A549 treated with ZK216348 at 1 μM for 4 hours (cell line): ENCODE results near the gene SLC37A2. TPM values are rescaled to one million over a fixed set of nuclear protein-coding genes. Genes with fewer than 3 reads are reported as not detected.

Source experiments
- total RNA-seq: library from RNA; stranded (reverse); fragments of 200-300 nt; extraction: Qiagen RNA extraction; gene quantifications from 5 replicates; pipeline ENCODE4 v1.2.3, GENCODE V29; 2022; ENCODE audit warnings: low read depth

Gene SLC37A2
- total RNA-seq, result 0.06 to 0.14 TPM (median 0.08 TPM) in 4 of 5 replicates, not detected in the other

DNA sequence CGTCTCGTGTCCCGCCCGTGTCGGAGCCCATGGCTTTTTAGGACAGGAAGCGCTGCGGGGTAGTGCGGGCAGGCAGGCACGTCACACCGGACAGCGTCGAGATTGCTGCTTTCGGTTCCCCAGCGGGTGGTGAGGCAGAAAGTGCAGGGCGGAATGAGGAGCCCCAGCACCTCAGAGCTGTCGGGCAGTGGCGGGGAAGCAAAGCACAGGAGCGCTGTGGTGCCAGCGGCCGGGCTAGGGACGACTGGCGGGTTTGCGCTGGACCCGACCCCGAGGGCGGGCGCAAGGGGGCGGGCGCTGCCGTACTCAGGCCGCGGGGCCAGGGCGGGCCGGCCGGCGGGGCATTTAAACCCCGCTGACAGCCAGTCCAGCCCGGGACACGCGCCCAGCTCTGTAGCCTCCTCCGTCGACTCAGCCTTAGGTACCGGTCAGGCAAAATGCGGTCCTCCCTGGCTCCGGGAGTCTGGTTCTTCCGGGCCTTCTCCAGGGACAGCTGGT, at the start of gene SLC37A2:
Gene SLC37A2, plus strand, starts transcription at position 375 of the 498 bp plus-strand sequence. Its CDS starts 63 bp downstream, at position 438.

DNA sequence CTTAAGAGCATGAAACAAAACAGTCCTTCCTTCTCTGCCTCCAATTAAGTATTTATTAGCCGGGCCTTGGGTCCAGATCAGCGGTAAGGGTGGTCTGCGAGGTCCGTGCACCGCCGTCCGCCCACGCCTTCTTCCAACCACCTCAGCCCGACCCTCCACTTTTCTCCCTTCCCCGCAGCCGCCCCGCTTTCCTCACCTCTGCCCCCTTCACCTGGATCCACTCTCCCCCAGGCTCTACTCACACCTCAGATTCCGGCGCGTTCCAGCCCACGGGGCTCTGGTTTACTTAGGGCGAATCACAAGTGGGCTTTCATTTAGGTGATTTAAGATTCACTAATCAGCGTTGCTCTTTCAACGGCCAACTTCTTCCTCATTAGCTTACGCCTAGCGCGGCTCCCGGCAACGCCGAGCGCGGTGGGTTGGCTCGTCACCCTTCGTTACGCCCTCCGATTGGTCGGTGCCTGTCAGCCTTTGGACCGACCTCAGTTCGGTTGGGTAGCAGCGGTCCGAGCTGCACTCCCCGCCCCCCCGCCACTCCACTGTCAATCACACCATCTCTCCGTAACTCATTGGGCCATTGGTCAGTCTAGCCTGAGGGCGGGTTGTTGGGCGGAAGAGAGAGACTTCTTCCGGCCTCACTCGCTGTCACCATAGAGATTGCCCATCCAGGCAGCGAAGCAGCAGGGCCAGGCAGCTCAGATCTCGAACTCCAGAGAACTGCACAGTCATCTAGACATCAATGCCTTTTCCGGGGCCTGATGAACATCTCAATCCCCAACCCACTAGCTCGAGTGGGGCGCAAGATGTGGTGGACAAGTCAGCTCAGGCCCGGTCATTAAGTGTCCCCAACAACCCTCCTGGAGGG, 48.5 kb downstream of the SLC37A2 start, which contains the start of gene TMEM218:
Gene TMEM218, minus strand, starts transcription at position 284 of the 865 bp plus-strand sequence. CDS start 9,385 bp downstream, outside the sequence.

Other genes starting within 250 kb of the SLC37A2 start
- 2.7 to 3.7 TPM (median 2.8 TPM) in 5 replicates for gene ROBO3, start 197.9 kb upstream of the SLC37A2 start, total RNA-seq
- gene ROBO4, start 165.4 kb upstream of the SLC37A2 start, total RNA-seq, result not detected in 5 replicates
- not detected in 5 replicates for gene HEPN1, start 144.1 kb upstream of the SLC37A2 start, total RNA-seq
- not detected in 5 replicates for gene HEPACAM, start 127.3 kb upstream of the SLC37A2 start, total RNA-seq
- gene CCDC15, start 109.1 kb upstream of the SLC37A2 start, total RNA-seq, result 0.50 to 0.88 TPM (median 0.67 TPM) in 5 replicates
- gene TMEM218, start 48.3 kb downstream of the SLC37A2 start, total RNA-seq, result 19.3 to 27.2 TPM (median 24.3 TPM) in 5 replicates
- not detected in 5 replicates for gene PKNOX2, start 101.4 kb downstream of the SLC37A2 start, total RNA-seq